Measurements from ENCODE around the gene TMEM88.

- TF ChIP-seq CTCF (IDR thresholded peaks at IDR 0.05 in 2 of 3, conservative IDR thresholded peaks at IDR 0.05 in 1 of 3; ENCODE audit: borderline replicate concordance in 1 of 3, insufficient read depth in 1 of 3, low read depth in 2 of 3, low read length in 2 of 3) (no peak), POLR2A (IDR thresholded peaks at IDR 0.05; ENCODE audit: borderline replicate concordance, extremely low read depth, insufficient read depth, insufficient read length) (no peak), SIN3A (IDR thresholded peaks at IDR 0.05; ENCODE audit: low read depth) (no peak), MAX (IDR thresholded peaks at IDR 0.05) (no peak), SP1 (IDR thresholded peaks at IDR 0.05; ENCODE audit: low read depth) (no peak), EZH2phosphoT487 (IDR thresholded peaks at IDR 0.05; ENCODE audit: borderline replicate concordance) (no peak), YY1 (IDR thresholded peaks at IDR 0.05; ENCODE audit: extremely low read depth, insufficient replicate concordance, low read depth, low read length) (no peak), REST (IDR thresholded peaks at IDR 0.05; ENCODE audit: low read depth) (no peak), RAD21 (IDR thresholded peaks at IDR 0.05; ENCODE audit: low read depth) (no peak)
Measured at GRCh38 chr17:7840875-7841274, 14.0 kb upstream of the TMEM88 start.

Measured in HCT116 (cell line).